Limb (tissue), 2 donors: ENCODE data around the gene SLC22A4.

Experiments
- DNase-seq, 2 donors: peaks; one replicate each; pipeline ENCODE4 v3.0.0-alpha.2; 2016; ENCODE audit errors: extremely low spot score in 2 of 2

Gene SLC22A4

GRCh38 chr5:132392978-132393825 is 99.0 kb downstream of the SLC22A4 start:
- no peak for DNase-seq
